GM12878 (cell line): ENCODE data around the gene HIVEP3. TPM values are rescaled to one million over a fixed set of nuclear protein-coding genes. Genes with fewer than 3 reads are reported as not detected.

ENCODE experiments used
- ASH2L ChIP-seq: fragments of 300-600, 200-600 bp; sonication (generic); IDR thresholded peaks from 2 replicates; pipeline ENCODE4 v1.6.1; 2017; ENCODE audit warnings: low read depth, mild to moderate bottlenecking, borderline replicate concordance
- ATF3 ChIP-seq: IDR thresholded peaks from 2 replicates; pipeline ENCODE4 v1.6.1; 2011; ENCODE audit warnings: low read depth, mild to moderate bottlenecking, low read length, moderate library complexity, borderline replicate concordance; ENCODE audit errors: extremely low read depth
- BMI1 ChIP-seq: fragments of 450-650 bp; IDR thresholded peaks from 2 replicates; pipeline ENCODE4 v1.6.1; 2016; ENCODE audit warnings: mild to moderate bottlenecking, moderate library complexity, borderline replicate concordance
- CBFB ChIP-seq: IDR thresholded peaks from 2 replicates; pipeline ENCODE4 v1.6.1; 2016; ENCODE audit warnings: antibody characterized with exemption, low read depth
- CBX3 ChIP-seq: fragments of 200-600 bp; sonication (generic); IDR thresholded peaks from 2 replicates; pipeline ENCODE4 v1.6.1; 2016; ENCODE audit warnings: low read depth, borderline replicate concordance
- CHD2 ChIP-seq: IDR thresholded peaks from 2 replicates; pipeline ENCODE4 v1.6.1; 2011; ENCODE audit warnings: low read depth, low read length, improper control_type of control experiment, borderline replicate concordance
- EZH2 ChIP-seq: IDR thresholded peaks from 2 replicates; pipeline ENCODE4 v1.6.1; 2012; ENCODE audit warnings: low read depth, mild to moderate bottlenecking, control low read depth, inconsistent platforms, low read length, borderline replicate concordance; ENCODE audit not compliant: control insufficient read depth
- FOXM1 ChIP-seq: IDR thresholded peaks from 2 replicates; pipeline ENCODE4 v1.6.1; 2012; ENCODE audit warnings: low read depth, mild to moderate bottlenecking, inconsistent platforms, low read length, moderate library complexity
- GABPA ChIP-seq: IDR thresholded peaks from 2 replicates; pipeline ENCODE4 v1.6.1; 2014; ENCODE audit warnings: antibody characterized with exemption, low read depth, mild to moderate bottlenecking, inconsistent platforms
- JUNB ChIP-seq: IDR thresholded peaks from 2 replicates; pipeline ENCODE4 v1.6.1; 2016; ENCODE audit warnings: antibody characterized with exemption, mild to moderate bottlenecking
- LARP7 ChIP-seq: fragments of 450-650 bp; IDR thresholded peaks from 2 replicates; pipeline ENCODE4 v1.6.1; 2017; ENCODE audit warnings: mild to moderate bottlenecking
- MTA2 ChIP-seq: fragments of 450-650 bp; IDR thresholded peaks from 2 replicates; pipeline ENCODE4 v1.6.1; 2016; ENCODE audit warnings: low read depth, mild to moderate bottlenecking, moderate library complexity
- NBN ChIP-seq: fragments of 450-650 bp; IDR thresholded peaks from 2 replicates; pipeline ENCODE4 v1.6.1; 2016
- NFIC ChIP-seq: IDR thresholded peaks from 2 replicates; pipeline ENCODE4 v1.6.1; 2012; ENCODE audit warnings: low read depth, mild to moderate bottlenecking, inconsistent platforms, low read length, moderate library complexity
- NRF1 ChIP-seq: conservative IDR thresholded peaks from 2 replicates; pipeline ENCODE4 v1.6.1; 2011; ENCODE audit warnings: mild to moderate bottlenecking, low read depth, low read length, improper control_type of control experiment
- PAX8 ChIP-seq: fragments of 450-650 bp; IDR thresholded peaks from 2 replicates; pipeline ENCODE4 v1.6.1; 2017; ENCODE audit warnings: mild to moderate bottlenecking, moderate library complexity
- RAD21 ChIP-seq: IDR thresholded peaks from 2 replicates; pipeline ENCODE4 v1.6.1; 2011; ENCODE audit warnings: mild to moderate bottlenecking, low read depth, low read length, moderate library complexity; ENCODE audit not compliant: insufficient read depth
- RFX5 ChIP-seq: IDR thresholded peaks from 2 replicates; pipeline ENCODE4 v1.6.1; 2011; ENCODE audit warnings: low read depth, low read length, improper control_type of control experiment
- RUNX3 ChIP-seq: IDR thresholded peaks from 2 replicates; pipeline ENCODE4 v1.6.1; 2012; ENCODE audit warnings: low read length, inconsistent platforms
- SIX5 ChIP-seq: IDR thresholded peaks from 2 replicates; pipeline ENCODE4 v1.6.1; 2011; ENCODE audit warnings: mild to moderate bottlenecking, low read depth, low read length, moderate library complexity; ENCODE audit not compliant: severe bottlenecking
- SMAD1 ChIP-seq: fragments of 450-650 bp; IDR thresholded peaks from 2 replicates; pipeline ENCODE4 v1.6.1; 2018; ENCODE audit warnings: mild to moderate bottlenecking, low read depth; ENCODE audit not compliant: partially characterized antibody
- SMC3 ChIP-seq: IDR thresholded peaks from 2 replicates; pipeline ENCODE4 v1.6.1; 2011; ENCODE audit warnings: low read length, improper control_type of control experiment, borderline replicate concordance
- SP1 ChIP-seq: IDR thresholded peaks from one replicate; pipeline ENCODE4 v1.6.1; 2011; ENCODE audit warnings: low read depth, low read length
- SUZ12 ChIP-seq: fragments of 200-600 bp; sonication (generic); IDR thresholded peaks from one replicate; pipeline ENCODE4 v1.6.1; 2018; ENCODE audit warnings: antibody characterized with exemption, mild to moderate bottlenecking; ENCODE audit not compliant: unreplicated experiment
- ZNF622 ChIP-seq: fragments of 450-650 bp; IDR thresholded peaks from 2 replicates; pipeline ENCODE4 v1.6.1; 2017; ENCODE audit warnings: mild to moderate bottlenecking, inconsistent platforms
- polyA plus RNA-seq, 11 experiments: library from polyadenylated mRNA; depleted of rRNA in 4 of 11; unstranded in 6 of 11; stranded (reverse) in 5 of 11; fragments of >200 nt; fragmentation: Nextera tagmentation in 4 of 11; fragmentation: Illumina TruSeq in 1 of 11; extraction: Ambion mirVana in 4 of 11; extraction: Trizol in 1 of 11; gene quantifications; 1 replicate in 1 of 11; 2 replicates in 10 of 11; pipeline versions ENCODE4 v1.2.1 to v1.2.3, GENCODE V29; 2011 to 2016; ENCODE audit warnings: inconsistent platforms in 2 of 11, missing spikeins in 2 of 11, low read depth in 1 of 11
- total RNA-seq, 4 experiments: library from RNA; depleted of rRNA in 3 of 4; stranded (reverse); fragments of >200 nt in 3 of 4; fragmentation: Illumina TruSeq in 1 of 4; extraction: Trizol in 1 of 4; gene quantifications; 2 replicates each; pipeline versions ENCODE4 v1.2.1 to v1.2.3, GENCODE V29; 2013 to 2021
- TF ChIP-seq, protein P1 (sequence below): fragments of 150-350 bp; IDR thresholded peaks from 2 replicates; pipeline ENCODE4 v1.6.1; 2014; ENCODE audit warnings: mild to moderate bottlenecking, low read depth, low read length
- TF ChIP-seq, protein P2 (sequence below): IDR thresholded peaks from 2 replicates; pipeline ENCODE4 v1.6.1; 2012; ENCODE audit warnings: low read depth, low read length, improper control_type of control experiment
- TF ChIP-seq, protein P3 (sequence below): fragments of 450-650 bp; formaldehyde crosslinking; IDR thresholded peaks from 2 replicates; pipeline ENCODE4 v1.4.0; 2020; ENCODE audit warnings: mild to moderate bottlenecking, moderate library complexity

The HIVEP3 gene
- total and polyA plus RNA-seq, 10 of the 15 experiments (the other 5 are each of a cell fraction or from before 2014, with no cell fraction given) = 1.8 to 13.6 (median 3.8) TPM

DNA sequence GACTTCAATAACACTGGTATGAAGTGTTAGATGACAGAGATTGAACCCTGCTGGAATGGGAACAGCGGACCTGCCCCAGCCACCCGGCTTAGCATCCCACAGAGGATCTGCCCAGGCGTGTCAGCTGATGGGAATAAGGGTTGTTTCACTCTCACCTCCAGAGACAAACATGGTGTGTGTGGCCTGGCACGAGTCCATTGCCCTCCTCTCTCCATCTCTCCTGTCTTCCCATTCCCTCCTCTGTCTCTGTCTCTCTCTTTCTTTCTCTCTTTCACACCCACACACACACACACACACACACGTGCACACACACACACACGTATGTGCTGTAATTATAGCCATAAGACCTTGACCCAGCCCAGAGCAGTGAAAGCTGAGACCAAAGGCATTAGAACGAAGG lies 200.2 kb downstream of the HIVEP3 start (continued):
- TF ChIP-seq SMAD1 = no peak
- TF ChIP-seq NBN = 0 out of 2 replicates have a peak, but pooled peaks have one; percentile 52
- TF ChIP-seq MTA2 = peak; percentile 36; the same call in 1 of the 2 replicates
- TF ChIP-seq SUZ12 = no peak
- TF ChIP-seq LARP7 = no peak
- TF ChIP-seq, protein P1, sequence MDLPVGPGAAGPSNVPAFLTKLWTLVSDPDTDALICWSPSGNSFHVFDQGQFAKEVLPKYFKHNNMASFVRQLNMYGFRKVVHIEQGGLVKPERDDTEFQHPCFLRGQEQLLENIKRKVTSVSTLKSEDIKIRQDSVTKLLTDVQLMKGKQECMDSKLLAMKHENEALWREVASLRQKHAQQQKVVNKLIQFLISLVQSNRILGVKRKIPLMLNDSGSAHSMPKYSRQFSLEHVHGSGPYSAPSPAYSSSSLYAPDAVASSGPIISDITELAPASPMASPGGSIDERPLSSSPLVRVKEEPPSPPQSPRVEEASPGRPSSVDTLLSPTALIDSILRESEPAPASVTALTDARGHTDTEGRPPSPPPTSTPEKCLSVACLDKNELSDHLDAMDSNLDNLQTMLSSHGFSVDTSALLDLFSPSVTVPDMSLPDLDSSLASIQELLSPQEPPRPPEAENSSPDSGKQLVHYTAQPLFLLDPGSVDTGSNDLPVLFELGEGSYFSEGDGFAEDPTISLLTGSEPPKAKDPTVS = no peak
- TF ChIP-seq CBFB = no peak
- no peak for TF ChIP-seq GABPA
- TF ChIP-seq FOXM1 = no peak
- TF ChIP-seq RUNX3 = no peak
- no peak for TF ChIP-seq SP1
- no peak for TF ChIP-seq SMC3
- TF ChIP-seq, protein P2, sequence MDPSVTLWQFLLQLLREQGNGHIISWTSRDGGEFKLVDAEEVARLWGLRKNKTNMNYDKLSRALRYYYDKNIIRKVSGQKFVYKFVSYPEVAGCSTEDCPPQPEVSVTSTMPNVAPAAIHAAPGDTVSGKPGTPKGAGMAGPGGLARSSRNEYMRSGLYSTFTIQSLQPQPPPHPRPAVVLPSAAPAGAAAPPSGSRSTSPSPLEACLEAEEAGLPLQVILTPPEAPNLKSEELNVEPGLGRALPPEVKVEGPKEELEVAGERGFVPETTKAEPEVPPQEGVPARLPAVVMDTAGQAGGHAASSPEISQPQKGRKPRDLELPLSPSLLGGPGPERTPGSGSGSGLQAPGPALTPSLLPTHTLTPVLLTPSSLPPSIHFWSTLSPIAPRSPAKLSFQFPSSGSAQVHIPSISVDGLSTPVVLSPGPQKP = no peak
- no peak for TF ChIP-seq NFIC
- TF ChIP-seq EZH2 = no peak
- no peak for TF ChIP-seq SIX5
- no peak for TF ChIP-seq JUNB
- TF ChIP-seq RFX5 = no peak
- TF ChIP-seq RAD21 = no peak
- TF ChIP-seq ZNF622 = no peak
- no peak for TF ChIP-seq NRF1
- no peak for TF ChIP-seq CBX3
- no peak for TF ChIP-seq CHD2
- no peak for TF ChIP-seq ASH2L
- no peak for TF ChIP-seq BMI1
- TF ChIP-seq PAX8 = no peak
- TF ChIP-seq, protein P3, sequence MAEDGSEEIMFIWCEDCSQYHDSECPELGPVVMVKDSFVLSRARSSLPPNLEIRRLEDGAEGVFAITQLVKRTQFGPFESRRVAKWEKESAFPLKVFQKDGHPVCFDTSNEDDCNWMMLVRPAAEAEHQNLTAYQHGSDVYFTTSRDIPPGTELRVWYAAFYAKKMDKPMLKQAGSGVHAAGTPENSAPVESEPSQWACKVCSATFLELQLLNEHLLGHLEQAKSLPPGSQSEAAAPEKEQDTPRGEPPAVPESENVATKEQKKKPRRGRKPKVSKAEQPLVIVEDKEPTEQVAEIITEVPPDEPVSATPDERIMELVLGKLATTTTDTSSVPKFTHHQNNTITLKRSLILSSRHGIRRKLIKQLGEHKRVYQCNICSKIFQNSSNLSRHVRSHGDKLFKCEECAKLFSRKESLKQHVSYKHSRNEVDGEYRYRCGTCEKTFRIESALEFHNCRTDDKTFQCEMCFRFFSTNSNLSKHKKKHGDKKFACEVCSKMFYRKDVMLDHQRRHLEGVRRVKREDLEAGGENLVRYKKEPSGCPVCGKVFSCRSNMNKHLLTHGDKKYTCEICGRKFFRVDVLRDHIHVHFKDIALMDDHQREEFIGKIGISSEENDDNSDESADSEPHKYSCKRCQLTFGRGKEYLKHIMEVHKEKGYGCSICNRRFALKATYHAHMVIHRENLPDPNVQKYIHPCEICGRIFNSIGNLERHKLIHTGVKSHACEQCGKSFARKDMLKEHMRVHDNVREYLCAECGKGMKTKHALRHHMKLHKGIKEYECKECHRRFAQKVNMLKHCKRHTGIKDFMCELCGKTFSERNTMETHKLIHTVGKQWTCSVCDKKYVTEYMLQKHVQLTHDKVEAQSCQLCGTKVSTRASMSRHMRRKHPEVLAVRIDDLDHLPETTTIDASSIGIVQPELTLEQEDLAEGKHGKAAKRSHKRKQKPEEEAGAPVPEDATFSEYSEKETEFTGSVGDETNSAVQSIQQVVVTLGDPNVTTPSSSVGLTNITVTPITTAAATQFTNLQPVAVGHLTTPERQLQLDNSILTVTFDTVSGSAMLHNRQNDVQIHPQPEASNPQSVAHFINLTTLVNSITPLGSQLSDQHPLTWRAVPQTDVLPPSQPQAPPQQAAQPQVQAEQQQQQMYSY = no peak
- no peak for TF ChIP-seq ATF3
